ENCODE data around the gene WNT16. TPM values are rescaled to one million over a fixed set of nuclear protein-coding genes. Genes with fewer than 3 reads are reported as not detected.

WNT16 gene
- total RNA-seq, 1 donor from 2014 or later, result not detected

GRCh38 chr7:121355574-121355973 lies 26.8 kb downstream of the WNT16 start:
- H3K4me1 ChIP-seq, result no peaks in the 10 kb centered on the region
- DNase-seq (no peak), ATAC-seq (no peak)
- H3K4me3 ChIP-seq, result no peak overlapping the region
- H3K9me3 ChIP-seq, result no peaks in the 10 kb centered on the region
- H3K27me3 ChIP-seq, result no peaks in the 10 kb centered on the region
- intact Hi-C loops (cut with DNase I), result no loop called here
- no peak for TF ChIP-seq CTCF (IDR thresholded peaks at IDR 0.05)
- no peak overlapping the region for H3K27ac ChIP-seq
- peaks cover 61% of the 10 kb centered on the region for H3K36me3 ChIP-seq

DNA sequence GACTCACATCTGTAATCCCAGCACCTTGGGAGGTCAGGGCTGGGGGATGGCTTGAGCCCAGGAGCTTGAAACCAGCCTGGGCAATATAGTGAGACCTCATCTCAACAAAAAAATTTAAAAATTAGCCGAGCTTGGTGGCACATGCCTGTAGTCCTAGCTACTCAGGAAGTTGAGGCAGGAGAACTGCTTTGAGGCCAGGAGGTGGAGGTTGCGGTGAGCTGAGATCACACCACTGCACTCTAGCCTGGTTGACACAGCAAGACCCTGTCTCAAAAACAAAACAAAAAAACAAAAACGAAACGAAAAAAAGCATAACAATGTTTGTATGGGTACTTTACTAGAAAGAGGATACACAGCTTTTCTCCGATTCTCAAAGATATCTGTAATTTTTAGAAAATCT lies 31.8 kb downstream of the WNT16 start:
- DNase-seq (no peak), ATAC-seq (no peak)
- Histone ChIP-seq H3K4me3 (no peak overlapping the region), H3K27me3 (no peaks in the 10 kb centered on the region), H3K27ac (no peak overlapping the region), H3K4me1 (no peaks in the 10 kb centered on the region), H3K36me3 (peaks cover 72% of the 10 kb centered on the region), H3K9me3 (no peaks in the 10 kb centered on the region)
- no peak for TF ChIP-seq CTCF (IDR thresholded peaks at IDR 0.05)
- intact Hi-C loops (cut with DNase I), result loop anchor here (5.0 kb wide), 1 partner anchor 187 kb away; no protein-coding TSS in a partner anchor

DNA sequence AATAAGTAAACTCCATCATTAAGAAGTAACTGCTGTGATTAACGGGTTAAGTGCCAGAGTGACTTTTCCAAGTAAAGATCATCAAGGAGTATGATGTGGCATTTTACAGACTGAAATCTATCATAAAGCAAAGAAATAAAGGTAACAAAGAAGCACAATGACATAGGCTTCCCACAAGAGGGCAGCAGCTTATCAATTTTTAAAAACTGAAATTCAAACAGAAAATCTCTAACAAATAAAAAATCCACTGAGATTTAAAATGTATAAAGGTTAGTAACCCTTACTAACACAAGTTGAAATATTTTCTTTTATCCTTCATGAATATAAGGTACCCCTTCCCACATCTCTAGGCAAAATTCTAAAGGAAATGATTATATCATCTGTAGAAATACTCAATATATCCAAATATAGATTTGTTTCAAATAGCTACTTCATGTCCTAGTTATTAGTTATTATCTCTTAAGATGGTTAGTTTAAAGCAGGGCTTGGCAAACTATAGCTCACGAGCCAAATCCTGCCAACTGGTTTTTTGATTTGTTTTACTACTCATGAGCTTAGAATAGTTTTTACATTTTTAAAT lies 38.1 kb downstream of the WNT16 start:
- Histone ChIP-seq H3K4me1 (no peaks in the 10 kb centered on the region), H3K9me3 (no peaks in the 10 kb centered on the region), H3K36me3 (peaks cover 28% of the 10 kb centered on the region), H3K27ac (no peak overlapping the region), H3K4me3 (no peak overlapping the region), H3K27me3 (no peaks in the 10 kb centered on the region)
- intact Hi-C loops (cut with DNase I), result no loop called here
- DNase-seq (no peak), ATAC-seq (no peak)
- peak; percentile 86 for TF ChIP-seq CTCF (IDR thresholded peaks at IDR 0.05)

- H3K9me3 ChIP-seq, result no peaks in the 10 kb centered on the region
- H3K4me3 ChIP-seq, result no peak overlapping the region
- ATAC-seq, result peak; percentile 43
- no peak for TF ChIP-seq CTCF (IDR thresholded peaks at IDR 0.05)
- H3K4me1 ChIP-seq, result peaks cover 13% of the 10 kb centered on the region
- peaks cover 10% of the 10 kb centered on the region for H3K36me3 ChIP-seq
- no peak for DNase-seq
- H3K27ac ChIP-seq, result no peak overlapping the region
- H3K27me3 ChIP-seq, result no peaks in the 10 kb centered on the region
- intact Hi-C loops (cut with DNase I), result no loop called here
Measured at GRCh38 chr7:121369462-121369861, 40.7 kb downstream of the WNT16 start.

- no peak for TF ChIP-seq CTCF (IDR thresholded peaks at IDR 0.05)
- no peak overlapping the region for H3K27ac ChIP-seq
- peaks cover 13% of the 10 kb centered on the region for H3K4me1 ChIP-seq
- H3K27me3 ChIP-seq, result no peaks in the 10 kb centered on the region
- DNase-seq, result no peak
- H3K36me3 ChIP-seq, result peaks cover 10% of the 10 kb centered on the region
- no peaks in the 10 kb centered on the region for H3K9me3 ChIP-seq
- intact Hi-C loops (cut with DNase I), result no loop called here
- no peak for ATAC-seq
- no peak overlapping the region for H3K4me3 ChIP-seq
Measured at GRCh38 chr7:121371367-121371766, 42.6 kb downstream of the WNT16 start.

DNA sequence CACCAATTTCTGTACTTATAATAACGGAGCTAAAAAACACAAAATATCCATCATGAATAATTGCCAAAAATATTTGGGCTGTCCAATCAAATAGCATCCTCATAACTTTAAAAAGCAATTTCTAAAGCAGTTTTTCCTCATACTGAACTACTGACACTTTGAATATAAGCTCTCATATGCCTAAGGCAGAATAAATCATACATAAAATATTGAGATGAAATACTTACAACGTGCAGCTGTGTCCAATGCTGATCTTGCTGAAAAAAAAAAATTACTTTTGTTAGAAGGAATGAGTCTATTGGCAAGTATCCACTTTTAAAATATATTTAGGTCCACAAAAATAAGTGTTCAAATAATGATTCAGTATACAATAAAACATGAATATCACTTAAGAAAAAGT lies 43.1 kb downstream of the WNT16 start:
- DNase-seq, result no peak
- intact Hi-C loops (cut with DNase I), result no loop called here
- Histone ChIP-seq H3K27ac (no peak overlapping the region), H3K4me1 (peaks cover 13% of the 10 kb centered on the region), H3K36me3 (peaks cover 10% of the 10 kb centered on the region), H3K9me3 (no peaks in the 10 kb centered on the region), H3K27me3 (no peaks in the 10 kb centered on the region), H3K4me3 (no peak overlapping the region)
- ATAC-seq, result no peak
- no peak for TF ChIP-seq CTCF (IDR thresholded peaks at IDR 0.05)
